Placental pericyte (primary cell): ENCODE measurements around the gene ZNF253. TPM values are rescaled to one million over a fixed set of nuclear protein-coding genes. Genes with fewer than 3 reads are reported as not detected.

Source experiments
- total RNA-seq: library from RNA; depleted of rRNA; stranded (reverse); fragments of >200 nt; gene quantifications from 2 replicates; pipeline ENCODE4 v1.2.3, GENCODE V29; 2012

Gene ZNF253
- total RNA-seq, result 2.1 and 2.6 TPM in 2 replicates

DNA sequence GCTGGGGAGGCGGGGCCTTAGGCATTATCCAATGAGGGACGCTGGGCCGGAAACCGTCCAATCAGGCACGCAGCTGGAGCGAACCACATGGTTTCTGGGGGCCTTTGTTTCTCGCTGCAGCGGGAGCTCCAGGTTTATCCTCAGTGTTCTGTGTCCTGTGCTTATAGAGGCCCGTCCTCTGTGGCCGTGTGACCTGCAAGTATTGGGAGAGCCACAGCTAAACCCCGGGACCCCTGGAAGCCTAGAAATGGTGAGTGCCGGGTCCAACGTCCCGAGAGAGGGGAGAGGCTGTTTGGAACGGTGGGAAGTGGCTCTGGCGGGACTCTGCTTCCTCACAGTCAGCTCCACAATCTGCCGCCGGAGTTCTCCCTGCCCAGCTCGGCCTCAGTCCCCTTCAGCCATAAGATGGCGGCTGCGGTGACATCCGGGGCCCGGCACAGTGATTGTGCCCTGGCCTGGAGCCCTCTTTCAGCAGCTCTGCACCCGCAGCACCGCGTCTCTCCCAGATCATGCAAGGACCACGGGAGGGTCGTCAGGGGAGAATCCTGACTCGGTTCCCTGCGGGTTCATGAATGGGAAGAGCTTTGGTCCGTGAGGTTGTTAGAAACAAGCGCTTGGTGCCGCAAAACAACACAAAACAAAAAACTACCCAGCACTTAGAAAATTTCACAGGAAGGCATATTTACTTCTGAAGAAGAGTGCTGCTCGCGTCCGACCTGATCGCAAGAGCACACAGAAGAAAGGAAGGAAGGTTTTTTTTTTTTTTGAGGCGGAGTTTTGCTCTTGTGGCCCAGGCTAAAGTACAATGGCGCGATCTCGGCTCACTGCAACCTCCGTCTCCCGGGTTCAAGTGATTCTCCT lies at the start of gene ZNF253:
Gene ZNF253, plus strand, starts transcription at position 133 of the 861 bp plus-strand sequence. Its CDS starts 115 bp downstream, at position 248.

GRCh38 chr19:19821366-19821951 lies 44.2 kb upstream of the ZNF253 start, which contains the start of gene ZNF506:
Gene ZNF506, minus strand, starts transcription at chr19:19821750. Its CDS starts 147 bp downstream, at chr19:19821603.

DNA sequence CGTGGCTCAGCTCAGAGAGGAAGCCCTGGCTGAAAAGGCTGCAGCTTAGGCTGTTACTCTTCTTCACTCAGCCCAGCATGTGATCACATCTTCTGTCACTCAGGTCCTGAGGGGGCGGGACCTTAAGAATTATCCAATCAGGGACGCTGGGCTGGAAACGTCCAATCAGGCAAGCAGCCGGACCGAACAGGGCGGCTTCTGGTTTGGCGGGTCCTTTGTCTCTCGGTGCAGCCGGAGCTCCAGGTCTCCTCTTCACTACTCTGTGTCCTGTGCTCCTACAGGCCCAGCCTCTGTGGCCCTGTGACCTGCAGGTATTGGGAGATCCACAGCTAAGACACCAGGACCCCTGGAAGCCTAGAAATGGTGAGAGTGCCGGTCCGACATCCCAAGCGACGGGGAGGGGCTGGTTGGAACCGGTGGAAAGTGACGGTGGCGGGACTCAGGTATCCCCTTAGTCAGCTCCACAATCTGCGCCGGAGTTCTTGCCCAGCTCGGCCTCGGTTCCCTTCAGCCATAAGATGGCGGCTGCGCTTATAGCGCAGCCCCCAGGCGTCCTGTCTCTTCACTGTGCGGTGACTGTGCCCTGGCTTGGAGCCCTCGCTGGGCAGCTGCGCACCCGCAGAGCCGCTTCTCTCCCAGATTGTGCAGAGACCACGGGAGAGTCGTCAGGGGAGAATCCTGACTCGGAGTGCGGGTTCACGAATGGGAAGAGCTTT lies 35.2 kb downstream of the ZNF253 start, which contains the start of gene ZNF93:
Gene ZNF93, plus strand, starts transcription at position 218 of the 716 bp plus-strand sequence. Its CDS starts 143 bp downstream, at position 361.

Other genes with a start within 250 kb of the ZNF253 start
- gene PBX4, start 247.2 kb upstream of the ZNF253 start, total RNA-seq, result 0.22 TPM in 1 of 2 replicates, not detected in the other
- 1.0 and 2.2 TPM in 2 replicates for gene LPAR2, start 237.7 kb upstream of the ZNF253 start, total RNA-seq
- 5.9 and 10.7 TPM in 2 replicates for gene GMIP, start 222.2 kb upstream of the ZNF253 start, total RNA-seq
- gene ATP13A1, start 202.2 kb upstream of the ZNF253 start, total RNA-seq, result 70.5 and 94.9 TPM in 2 replicates
- 2.8 and 9.3 TPM in 2 replicates for gene ZNF101, start 197.0 kb upstream of the ZNF253 start, total RNA-seq
- gene ZNF14, start 132.8 kb upstream of the ZNF253 start, total RNA-seq, result 3.5 and 4.4 TPM in 2 replicates
- 6.6 and 7.4 TPM in 2 replicates for gene ZNF506, start 44.1 kb upstream of the ZNF253 start, total RNA-seq
- 2.0 and 16.3 TPM in 2 replicates for gene ZNF93, start 35.1 kb downstream of the ZNF253 start, total RNA-seq
- gene ZNF682, start 173.6 kb downstream of the ZNF253 start, total RNA-seq, result 0.86 and 1.5 TPM in 2 replicates
- 0.88 and 1.4 TPM in 2 replicates for gene ZNF90, start 212.1 kb downstream of the ZNF253 start, total RNA-seq